Neutrophil (primary cell): ENCODE measurements around the gene PAOX.

Source experiments
- H3K27ac ChIP-seq: fragments of 200-600 bp; sonication (generic); 2 replicates; pipeline ENCODE4 v1.5.1; 2016; ENCODE audit warnings: mild to moderate bottlenecking, moderate library complexity
- H3K27me3 ChIP-seq: fragments of 200-600 bp; sonication (generic); 2 replicates; pipeline ENCODE4 v1.6.0; 2016; ENCODE audit warnings: mild to moderate bottlenecking
- H3K36me3 ChIP-seq: fragments of 200-600 bp; sonication (generic); 2 replicates; pipeline ENCODE4 v1.5.1; 2017
- H3K4me1 ChIP-seq, 2 experiments: fragments of 200-600 bp in 1 of 2; sonication (generic) in 1 of 2; 1 replicate in 1 of 2; 2 replicates in 1 of 2; pipeline versions ENCODE4 v1.5.1 to v1.6.1; 2013 to 2016; ENCODE audit warnings: low read depth in 1 of 2, low read length in 1 of 2, mild to moderate bottlenecking in 1 of 2, moderate library complexity in 1 of 2; ENCODE audit not compliant: control insufficient read depth in 1 of 2, insufficient read depth in 1 of 2
- H3K4me3 ChIP-seq, 2 experiments: fragments of 200-600 bp in 1 of 2; sonication (generic) in 1 of 2; 1 replicate in 1 of 2; 2 replicates in 1 of 2; pipeline ENCODE4 v1.5.1; 2013 to 2016; ENCODE audit warnings: low read depth in 1 of 2, low read length in 1 of 2, mild to moderate bottlenecking in 1 of 2, moderate library complexity in 1 of 2
- H3K9me3 ChIP-seq: fragments of 200-600 bp; sonication (generic); 2 replicates; pipeline ENCODE4 v1.5.1; 2016
- TF ChIP-seq, protein P1 (sequence below): fragments of 200-600 bp; sonication (generic); IDR thresholded peaks from 2 replicates; pipeline ENCODE4 v1.5.1; 2016; ENCODE audit warnings: antibody characterized with exemption

Gene PAOX

DNA sequence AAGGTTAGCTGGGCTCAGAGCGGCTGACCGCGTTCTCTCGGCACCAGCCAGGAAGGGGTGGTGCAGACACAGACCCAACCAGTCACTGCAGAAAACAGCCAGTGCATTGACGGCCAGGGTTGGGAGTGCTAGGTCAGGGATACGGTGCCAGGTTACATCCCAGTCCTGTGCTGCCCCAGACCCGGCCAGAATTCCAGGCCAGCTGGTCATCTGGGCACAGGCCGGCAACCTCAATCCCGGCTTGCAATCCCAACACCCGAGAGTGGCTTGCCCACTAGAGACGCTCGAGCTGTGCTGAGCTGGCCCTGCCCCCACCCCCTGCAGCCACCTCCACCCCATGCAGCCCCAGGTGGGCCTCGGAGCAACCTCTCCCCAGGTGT lies 28.1 kb upstream of the PAOX start:
- Histone ChIP-seq H3K4me1 (no peaks in the 10 kb centered on the region), H3K27me3 (peaks cover 71% of the 10 kb centered on the region), H3K4me3 (no peak overlapping the region), H3K9me3 (no peaks in the 10 kb centered on the region), H3K27ac (no peak overlapping the region), H3K36me3 (no peaks in the 10 kb centered on the region)
- TF ChIP-seq, protein P1, sequence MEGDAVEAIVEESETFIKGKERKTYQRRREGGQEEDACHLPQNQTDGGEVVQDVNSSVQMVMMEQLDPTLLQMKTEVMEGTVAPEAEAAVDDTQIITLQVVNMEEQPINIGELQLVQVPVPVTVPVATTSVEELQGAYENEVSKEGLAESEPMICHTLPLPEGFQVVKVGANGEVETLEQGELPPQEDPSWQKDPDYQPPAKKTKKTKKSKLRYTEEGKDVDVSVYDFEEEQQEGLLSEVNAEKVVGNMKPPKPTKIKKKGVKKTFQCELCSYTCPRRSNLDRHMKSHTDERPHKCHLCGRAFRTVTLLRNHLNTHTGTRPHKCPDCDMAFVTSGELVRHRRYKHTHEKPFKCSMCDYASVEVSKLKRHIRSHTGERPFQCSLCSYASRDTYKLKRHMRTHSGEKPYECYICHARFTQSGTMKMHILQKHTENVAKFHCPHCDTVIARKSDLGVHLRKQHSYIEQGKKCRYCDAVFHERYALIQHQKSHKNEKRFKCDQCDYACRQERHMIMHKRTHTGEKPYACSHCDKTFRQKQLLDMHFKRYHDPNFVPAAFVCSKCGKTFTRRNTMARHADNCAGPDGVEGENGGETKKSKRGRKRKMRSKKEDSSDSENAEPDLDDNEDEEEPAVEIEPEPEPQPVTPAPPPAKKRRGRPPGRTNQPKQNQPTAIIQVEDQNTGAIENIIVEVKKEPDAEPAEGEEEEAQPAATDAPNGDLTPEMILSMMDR: no peak

DNA sequence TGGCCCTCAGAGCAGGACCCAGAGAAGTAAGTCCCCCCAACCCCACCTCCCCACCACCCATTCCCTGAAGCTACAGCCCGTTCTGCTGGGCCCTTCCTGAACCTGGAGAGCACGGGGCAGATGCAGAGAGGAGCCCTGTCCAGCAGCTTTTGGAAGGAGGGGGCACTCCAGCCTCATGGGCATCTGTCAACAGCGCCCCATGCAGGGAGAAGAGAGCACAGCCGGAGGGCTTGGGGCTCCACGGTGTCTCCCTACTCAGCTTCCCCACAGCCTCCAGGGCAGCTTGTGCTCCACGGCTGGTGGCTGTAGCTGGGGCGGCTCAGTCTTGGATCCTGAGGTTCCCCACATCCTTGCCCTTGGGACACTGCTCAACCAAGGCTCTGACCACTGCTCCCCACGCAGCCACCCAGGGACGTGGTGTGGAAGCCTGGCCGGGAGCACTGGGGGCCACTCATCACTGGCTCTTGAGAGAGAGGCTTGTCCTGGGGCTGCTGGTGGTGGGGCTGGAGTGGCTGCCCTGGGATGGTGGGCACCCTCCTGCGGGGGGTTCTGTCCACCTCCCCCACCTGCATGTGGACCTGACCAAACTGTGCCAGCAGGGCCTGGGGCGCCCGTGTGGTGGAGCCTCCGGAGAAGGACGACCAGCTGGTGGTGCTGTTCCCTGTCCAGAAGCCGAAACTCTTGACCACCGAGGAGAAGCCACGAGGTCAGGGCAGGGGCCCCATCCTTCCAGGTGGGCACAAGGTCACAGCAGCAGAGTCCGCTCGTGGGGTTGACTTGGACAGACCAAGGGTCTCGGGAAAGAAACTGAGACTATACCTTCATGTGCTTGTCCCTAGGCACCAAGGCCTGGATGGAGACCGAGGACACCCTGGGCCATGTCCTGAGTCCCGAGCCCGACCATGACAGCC lies 27.4 kb upstream of the PAOX start:
- Histone ChIP-seq H3K36me3 (no peaks in the 10 kb centered on the region), H3K4me3 (no peak overlapping the region), H3K4me1 (peaks cover 1 to 2% of the 10 kb centered on the region in 2 experiments), H3K9me3 (no peaks in the 10 kb centered on the region), H3K27ac (no peak overlapping the region), H3K27me3 (peaks cover 71% of the 10 kb centered on the region)
- TF ChIP-seq, protein P1: no peak

DNA sequence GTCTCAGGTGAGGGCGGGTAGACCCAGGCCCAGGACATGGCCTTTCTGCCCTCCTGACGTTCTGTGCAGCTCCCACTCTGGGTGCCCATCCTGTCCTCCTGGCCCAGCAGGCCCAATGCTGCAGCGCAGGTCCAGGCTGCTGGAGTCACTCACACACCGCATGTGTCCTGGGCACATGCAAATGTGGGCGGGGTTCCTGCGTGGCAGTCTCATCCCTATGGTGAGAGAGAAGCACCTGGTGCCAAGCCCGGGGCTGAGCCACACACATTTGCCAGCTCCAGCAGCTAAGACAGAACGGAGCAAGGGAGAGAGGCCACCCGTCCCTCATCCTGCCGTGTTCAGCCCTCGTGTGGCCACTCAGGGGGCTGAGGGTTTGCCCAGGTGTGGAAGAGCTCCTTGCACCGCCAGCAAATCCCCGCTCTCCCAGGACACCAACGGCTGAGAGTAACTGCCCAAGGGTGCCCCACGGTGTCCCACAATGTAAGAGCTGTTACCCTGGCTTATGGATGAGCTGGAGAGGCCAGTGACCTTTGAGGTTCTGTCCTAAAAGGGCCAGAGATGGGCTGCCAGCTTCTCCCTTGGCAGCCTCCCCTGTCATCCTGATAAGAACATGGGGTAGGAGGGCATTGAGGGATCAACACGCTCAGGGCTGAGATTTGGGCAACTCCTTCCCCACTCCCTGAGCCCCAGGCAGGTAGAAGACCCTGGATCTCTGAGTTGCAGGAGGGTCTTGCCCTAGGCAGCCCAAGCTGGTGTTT lies 25.7 kb upstream of the PAOX start:
- no peaks in the 10 kb centered on the region for H3K36me3 ChIP-seq
- TF ChIP-seq, protein P1: no peak
- peaks cover 71% of the 10 kb centered on the region for H3K27me3 ChIP-seq
- H3K9me3 ChIP-seq: no peaks in the 10 kb centered on the region
- no peak overlapping the region for H3K27ac ChIP-seq
- peaks cover 12 to 13% of the 10 kb centered on the region in 2 experiments for H3K4me1 ChIP-seq
- H3K4me3 ChIP-seq: no peak overlapping the region

DNA sequence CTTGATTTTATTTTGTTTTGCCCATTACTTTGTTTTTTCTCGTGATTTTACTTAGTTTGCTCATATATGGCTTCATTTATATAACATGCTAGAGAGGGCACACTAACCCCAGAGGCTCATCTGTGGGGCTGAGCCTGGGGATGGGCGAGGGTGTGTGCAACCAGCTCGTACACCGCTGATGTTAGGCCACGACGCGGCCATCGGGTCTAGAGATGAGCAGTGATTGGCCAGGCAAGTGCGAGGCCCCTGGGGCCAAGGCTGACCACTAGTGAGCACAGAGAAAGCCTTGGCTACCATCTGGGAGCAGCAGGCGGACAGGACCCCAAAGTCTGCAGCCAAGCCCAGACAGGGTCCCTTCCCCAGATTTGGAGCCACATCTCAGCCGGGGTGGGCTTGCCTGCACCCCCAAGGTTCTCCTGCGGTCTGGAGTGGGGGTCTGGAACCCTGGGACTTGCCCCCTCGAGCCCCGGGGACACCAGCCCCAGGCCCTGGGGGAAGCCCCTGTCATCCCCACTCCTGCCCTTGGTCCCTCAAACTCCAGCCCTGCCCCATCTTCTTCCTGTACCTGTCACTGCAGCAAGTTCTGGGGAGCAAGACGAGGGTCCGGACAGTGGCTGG lies 25.0 kb upstream of the PAOX start:
- no peak overlapping the region for H3K27ac ChIP-seq

GRCh38 chr10:133354672-133355240 lies 24.3 kb upstream of the PAOX start:
- Histone ChIP-seq H3K4me1 (peaks cover 12 to 13% of the 10 kb centered on the region in 2 experiments), H3K9me3 (no peaks in the 10 kb centered on the region), H3K27me3 (peaks cover 62% of the 10 kb centered on the region), H3K36me3 (no peaks in the 10 kb centered on the region), H3K4me3 (no peak overlapping the region), H3K27ac (no peak overlapping the region)
- TF ChIP-seq, protein P1: no peak

More for the DNA sequence above, 25.0 kb upstream of the PAOX start:
- Histone ChIP-seq H3K4me1 (peaks cover 12 to 13% of the 10 kb centered on the region in 2 experiments), H3K27me3 (peaks cover 69% of the 10 kb centered on the region), H3K9me3 (no peaks in the 10 kb centered on the region), H3K4me3 (no peak overlapping the region), H3K36me3 (no peaks in the 10 kb centered on the region)
- TF ChIP-seq, protein P1: no peak
